HG02623 (cell line): ENCODE data around the gene PI4K2A.
"Not testable (repeated sequence)": the region's sequence is repeated elsewhere in the genome, so short reads cannot be mapped to it uniquely, and the experiment has no call there.

Experiments
- ATAC-seq: cut with Tn5 transposase; IDR thresholded peaks from one replicate; pipeline ENCODE4 v1.9.1; 2021; ENCODE audit warnings: moderate library complexity; ENCODE audit not compliant: unreplicated experiment

The PI4K2A gene

DNA sequence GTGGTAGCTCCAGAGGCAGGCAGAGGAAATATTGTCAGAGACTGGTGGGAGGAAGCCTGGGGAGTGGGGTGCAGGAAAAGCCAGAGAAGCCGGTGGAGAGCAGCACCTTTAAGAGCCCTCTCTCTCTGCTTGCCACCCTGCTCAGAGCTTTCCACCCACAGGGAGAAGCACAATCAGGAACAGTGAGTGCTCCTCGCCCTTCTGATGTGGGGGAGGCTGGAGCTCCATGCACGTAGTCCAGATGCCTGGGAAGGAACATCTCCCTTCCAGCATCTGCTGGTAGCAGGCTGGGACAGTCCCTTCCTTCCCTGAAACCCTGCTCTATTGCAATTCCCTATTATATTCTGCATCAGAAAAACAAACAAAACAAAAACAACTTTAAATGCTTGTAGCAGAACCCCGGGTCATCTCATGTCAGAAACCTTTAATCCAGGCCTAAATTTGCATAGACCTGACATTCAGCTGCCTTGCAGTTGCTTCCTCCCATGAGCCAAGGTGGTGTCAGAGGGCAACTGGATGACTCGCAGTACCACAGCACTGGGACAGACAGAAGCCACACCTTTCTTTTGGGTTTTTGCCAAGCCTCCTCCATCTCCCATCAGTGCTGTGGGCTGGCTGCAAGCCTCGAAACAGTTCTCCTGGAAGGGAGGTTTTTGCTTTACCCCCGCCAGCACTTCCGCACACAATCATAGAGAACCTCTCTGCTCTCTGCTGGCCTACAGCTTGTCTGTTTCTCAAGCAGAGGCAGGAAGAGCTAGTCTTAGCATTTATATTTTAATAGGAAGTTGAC lies 33.5 kb downstream of the PI4K2A start:
- no peak for ATAC-seq

DNA sequence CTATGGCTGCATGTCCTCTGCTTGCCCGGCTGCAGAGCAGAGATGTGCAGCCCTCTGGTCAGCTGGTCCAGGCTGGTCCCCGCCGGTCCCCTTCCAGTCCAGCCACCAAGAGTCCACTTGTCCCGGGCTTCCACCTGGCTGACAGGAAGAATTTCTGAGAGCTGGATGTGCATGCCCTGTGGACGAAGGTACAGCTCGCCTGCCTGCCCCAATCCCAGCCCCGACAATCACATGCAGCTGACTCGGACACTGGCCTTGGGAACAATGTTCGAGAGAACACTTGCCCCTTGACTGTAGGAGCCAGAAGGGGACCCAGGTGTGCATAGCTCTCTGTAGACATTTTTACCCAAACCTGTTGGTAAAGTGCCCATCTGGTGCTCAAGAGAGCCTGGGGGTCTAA lies 34.8 kb downstream of the PI4K2A start:
- ATAC-seq, result no peak

DNA sequence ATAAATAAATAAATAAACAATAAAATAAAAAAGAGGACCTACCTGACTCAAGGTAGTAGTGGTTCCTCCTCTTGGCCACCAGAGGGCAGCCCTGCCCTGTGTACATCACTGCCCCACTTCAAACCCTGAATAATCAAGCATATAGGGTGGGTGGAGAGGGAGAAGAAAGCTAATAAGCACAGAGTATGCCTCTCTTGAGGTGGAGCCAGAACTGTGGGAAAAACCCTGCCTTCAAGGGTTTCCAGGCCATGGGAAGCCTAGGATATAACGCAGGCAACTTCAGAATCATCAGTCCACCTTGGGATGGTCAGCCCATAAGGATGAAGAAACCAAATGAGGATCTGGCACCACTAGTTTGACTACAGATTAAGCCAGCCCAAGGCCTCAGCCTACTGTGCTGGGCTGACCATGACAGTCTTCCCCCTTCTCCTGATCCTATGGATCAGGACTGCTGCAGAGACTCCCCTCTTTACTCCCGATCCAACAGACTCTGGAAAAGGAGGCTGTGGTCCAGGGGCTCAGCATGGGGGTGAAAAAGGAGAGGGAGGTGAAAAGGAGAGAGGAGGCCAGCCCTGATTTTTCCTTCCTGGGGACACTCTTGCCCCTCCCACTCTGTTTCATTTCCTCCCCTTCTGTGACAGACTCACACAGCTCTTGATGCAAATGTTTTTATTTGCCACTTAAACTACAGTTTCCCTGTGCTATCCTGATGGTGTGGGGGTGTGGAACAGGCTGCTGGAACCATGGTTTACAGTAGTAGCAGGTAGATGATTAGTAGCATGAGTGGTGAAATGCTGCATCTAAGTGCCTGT lies 36.5 kb downstream of the PI4K2A start:
- peak; percentile 74 for ATAC-seq

DNA sequence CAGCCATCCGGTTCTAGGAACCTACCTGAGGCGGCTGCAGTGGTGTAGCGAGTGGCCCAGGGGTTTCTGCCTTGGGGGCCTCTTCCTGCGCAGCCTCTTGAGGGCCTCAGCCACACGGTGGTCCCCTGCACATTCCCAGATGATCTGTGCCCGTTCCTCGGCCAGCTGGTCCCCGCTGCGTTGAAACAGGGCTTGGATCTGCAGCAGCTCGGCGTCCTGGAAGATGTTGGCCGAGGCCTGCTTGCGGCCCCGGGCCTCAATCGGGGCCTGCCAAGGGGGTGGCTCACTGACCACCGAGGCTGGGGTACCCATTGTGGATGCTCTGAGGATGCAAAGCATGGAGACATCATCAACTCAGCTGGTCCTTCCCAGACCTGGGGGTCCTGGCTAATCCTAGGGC lies 39.1 kb downstream of the PI4K2A start:
- ATAC-seq, result no peak

DNA sequence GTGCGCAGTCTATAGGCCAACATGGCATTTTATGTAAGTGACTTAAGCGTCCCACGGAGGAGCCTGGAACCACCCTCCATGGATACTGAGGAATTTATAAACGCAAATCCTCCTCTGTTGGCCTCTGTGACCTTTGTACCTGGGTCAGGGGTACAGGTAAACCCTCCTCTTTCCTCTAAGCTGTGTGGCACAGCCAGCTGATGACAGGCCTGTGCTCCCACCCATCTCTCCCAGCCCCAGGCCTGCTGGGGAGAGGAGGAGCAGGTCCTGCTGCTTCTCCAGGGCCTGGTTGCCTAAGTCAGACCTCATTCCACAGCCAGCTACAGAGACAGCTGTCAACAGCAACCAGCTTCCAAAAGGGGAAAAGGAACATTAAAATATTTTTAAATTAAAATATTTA lies 41.6 kb downstream of the PI4K2A start:
- no peak for ATAC-seq

DNA sequence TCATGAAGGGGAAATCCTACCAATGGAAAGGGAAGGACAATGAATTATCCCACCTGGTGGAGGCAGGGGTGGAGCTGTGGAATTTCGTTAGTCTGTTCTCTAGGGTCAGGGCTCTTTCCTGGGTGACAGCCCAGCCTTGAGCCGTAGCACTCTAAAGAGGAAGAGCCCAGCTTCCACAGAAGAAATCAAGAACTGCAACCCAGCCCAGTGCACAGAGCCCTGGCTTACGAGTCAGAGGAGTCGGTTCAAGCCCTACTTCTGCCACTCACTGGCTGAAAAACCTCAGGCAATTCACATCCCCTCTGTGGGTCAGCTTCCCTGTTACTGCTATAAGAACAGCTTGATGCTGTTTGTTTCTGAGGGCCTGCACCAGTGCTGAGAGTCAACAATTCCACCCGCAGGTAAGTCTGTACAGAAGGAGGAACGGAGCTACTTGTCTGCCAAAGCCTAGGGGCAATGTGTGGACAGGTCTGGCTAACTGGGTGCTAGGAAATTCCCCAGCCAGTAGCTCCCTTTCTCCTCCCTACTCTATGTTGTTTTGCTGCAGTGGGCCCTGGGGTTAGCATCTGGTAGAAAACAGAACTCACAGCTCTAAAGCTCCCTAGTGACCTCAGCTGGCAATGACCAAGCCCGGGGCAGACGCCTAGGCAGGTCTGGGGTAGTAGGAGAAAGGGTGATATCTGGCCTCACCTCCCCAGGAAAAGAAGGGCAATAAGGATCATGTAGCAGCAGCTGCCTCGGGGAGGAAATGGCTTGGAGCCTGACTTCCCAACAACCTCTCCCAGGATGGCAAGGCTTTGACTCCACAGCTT lies 43.3 kb downstream of the PI4K2A start:
- no peak for ATAC-seq

DNA sequence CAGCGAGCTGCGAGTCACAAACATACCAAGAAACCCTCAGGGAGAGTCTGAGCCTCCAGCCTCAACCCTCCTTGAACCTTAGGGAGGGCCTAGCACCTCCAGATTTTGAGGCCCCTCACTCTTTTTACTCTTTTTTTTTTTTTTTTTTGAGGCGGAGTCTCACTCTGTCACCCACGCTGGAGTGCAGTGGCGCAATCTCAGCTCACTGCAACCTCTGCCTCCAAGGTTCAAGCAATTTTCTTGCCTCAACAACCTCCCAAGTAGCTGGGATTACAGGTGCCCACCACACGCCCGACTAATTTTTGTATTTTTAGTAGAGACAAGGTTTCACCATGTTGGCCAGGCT lies 43.9 kb downstream of the PI4K2A start:
- not testable (repeated sequence) for ATAC-seq

DNA sequence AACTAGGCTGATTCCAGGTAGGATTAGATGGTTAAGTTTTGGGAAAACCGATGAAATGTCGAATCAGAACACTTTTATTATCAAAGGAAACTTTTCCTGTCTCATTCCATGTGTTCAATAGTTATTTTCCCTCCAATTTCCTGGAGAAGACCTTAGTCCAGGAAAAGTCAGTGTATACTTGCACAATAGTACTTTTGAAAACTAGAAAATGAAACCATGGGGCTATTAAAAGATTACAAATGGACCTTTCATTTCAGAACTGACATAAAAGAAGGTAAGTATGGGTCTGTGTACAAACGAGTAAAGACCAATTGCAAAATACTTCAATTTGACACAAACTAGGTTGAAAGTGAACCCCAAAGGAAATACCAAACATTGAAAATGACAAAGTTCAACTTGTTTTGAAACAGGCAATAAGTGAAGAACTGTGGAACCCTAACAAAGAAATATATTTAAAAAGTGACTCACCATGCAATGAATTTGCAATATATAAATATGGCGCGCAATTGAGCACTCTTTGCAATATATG lies 44.5 kb downstream of the PI4K2A start:
- no peak for ATAC-seq

DNA sequence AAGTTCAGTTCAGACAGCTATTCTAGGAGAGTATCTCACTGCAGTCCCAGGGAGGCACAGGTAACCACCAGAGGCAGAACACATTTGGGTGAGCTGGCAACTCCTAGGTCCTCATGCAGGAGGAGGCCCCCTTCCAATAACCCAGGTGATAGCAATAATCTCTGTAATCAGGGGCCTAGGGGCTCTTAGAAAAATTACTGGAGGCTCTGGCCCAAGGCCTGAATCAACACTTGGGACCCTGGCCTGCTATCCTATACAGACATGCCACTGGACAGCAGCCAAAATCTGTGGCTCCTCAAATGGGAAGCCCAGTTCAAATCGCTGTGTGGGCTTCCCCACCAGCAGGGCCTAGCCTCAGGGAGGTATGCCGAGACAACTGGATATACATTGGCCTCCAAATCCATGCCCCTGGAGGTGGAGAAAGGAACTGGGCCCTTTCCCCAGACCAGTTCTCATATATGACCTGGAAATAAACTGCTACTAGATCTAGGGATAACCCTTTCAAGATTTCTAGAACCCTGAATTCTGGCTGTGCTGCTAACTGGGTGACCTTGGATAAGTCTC lies 45.0 kb downstream of the PI4K2A start:
- no peak for ATAC-seq

DNA sequence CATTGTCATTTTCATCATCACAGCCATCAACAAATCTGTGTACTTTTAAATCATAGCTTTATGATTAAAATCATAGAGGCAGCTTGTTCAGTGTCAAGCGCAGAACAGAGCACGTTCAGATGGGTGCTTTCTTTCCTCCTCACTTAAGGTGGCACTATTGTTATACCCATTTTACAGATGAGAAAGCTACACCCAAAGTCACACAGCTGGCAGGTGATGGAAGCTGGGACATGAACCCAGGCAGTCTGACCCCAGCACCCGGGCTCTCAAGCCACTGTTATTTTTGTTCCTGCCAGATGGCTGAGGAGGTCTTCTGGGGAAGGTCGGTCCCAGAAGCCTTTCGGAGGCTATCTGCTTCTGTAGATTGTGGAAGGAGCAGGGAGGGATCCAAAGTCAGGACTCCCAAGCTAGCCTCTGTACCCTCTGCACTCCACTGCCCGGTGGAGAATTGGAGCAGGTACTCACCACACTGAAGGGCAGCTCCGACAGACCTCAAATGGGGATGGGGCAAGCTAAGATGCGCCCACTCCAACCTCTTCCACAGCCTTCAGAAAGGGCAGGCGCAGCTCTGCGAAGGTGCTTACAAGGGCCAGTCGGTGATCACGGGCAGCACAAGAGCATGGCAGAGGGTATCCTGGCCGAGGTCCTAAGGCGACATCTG lies 46.0 kb downstream of the PI4K2A start:
- no peak for ATAC-seq

DNA sequence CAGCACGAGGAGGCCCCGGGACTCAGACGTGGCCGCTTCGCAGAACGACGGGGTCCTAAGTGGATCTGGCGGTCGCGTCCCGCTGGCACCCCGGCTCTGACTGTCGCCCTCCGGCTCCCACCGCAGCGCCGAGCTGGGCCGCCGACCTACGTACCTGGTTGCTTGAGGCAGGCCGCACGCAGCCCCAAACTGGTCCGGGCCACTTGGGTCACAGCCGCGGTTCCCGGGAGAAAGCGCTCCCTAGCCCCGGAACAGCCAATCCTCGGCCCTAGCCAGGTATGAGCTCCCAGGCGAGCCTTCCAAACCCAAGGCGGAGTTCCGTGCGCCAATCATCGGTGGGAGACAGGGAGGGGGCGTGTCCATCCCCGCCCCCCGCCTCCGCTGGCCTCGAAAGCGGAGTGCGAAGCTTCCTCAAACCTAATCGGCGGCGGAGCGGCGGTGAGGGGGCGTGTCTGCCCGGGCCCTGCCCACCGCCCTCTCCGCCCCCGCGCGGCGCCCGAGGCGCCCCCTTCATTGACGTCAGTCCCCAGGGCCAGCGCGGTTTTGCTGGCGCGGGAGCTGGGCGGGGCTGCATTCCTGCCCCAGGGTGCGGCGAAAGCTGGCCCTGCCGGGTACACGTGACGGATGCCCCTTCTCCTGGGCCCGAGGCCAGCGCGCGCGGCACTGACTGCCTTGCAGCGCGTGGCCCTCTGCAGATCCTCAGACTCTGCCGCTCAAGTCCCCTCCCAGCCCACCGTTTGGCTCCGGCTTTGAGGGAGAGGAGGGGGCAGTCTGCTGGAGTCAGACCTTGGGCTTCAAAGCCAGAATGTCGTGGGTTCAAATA lies 46.7 kb downstream of the PI4K2A start, which contains the start of gene AVPI1:
Gene AVPI1 (minus strand): TSS at position 280 of the 823 bp plus-strand sequence. CDS start 7,336 bp downstream, outside the sequence.
- ATAC-seq, result peak; percentile 93

DNA sequence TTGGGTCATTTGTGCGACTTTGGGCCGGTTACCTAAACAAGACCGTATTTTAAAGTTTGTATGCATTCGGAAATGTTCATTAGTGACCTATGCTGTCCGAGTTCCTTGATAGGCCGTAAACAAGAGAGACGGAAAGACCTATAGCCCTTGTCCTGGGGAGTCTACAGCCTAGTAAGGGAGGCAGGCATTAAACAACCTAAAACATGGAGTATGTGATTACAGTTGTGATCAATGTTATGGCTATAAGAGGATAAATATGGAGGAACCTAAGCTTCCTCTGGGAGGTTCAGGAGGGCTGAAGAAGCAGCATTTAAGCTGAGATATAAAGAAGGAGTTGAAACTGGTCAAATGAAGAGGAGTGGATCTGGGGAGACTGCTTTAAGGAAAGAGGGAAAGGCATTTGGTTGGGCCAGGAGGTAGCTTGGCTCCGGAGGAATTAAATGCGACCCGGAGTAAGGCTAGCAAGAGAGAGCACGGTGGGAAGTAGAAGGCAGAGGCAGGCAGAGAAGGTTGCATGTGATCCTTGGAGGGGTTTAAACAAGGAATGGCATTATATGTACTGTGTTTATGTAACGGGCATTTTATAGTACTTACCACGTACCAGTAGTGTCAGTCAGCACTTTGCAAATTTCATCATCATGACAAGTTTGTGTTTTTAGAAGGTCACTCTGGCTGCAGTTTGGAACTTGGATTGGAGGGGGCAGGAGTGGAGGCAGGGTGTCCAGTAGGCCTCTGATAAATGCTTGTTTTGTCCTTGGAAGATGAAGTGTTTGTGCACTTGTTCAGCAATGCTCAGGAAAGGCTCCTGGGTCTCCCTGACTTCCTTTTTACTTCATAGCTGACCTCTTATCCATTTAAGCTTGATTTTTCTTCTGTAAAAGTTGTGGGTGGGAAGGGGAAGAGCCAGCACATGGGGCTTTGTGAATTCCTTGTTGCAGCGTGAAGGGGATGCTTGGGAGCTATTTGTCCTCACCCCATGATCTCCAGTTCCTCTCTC lies 47.6 kb downstream of the PI4K2A start:
- ATAC-seq, result no peak

DNA sequence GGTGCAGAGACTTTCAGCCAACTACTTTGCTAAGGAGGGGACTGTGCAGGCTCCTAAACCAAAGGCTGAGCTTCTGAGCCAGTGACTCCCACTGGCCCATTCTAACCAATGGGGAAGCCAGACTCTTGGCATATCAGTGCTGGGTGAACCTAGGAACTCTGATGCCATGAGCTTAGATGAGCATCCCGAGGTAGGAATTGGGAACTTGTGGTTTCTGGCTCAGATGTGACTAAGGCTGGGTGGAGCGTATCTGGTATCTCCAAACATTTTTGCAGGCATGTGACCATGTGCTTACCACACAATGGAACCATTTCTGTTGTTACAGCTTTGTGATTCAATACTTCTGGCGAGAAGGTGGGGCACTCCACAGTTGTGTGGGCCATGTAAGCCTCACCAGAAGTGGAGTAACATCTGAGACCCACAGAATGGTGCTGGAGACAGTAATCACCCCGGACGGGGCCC lies 49.1 kb downstream of the PI4K2A start:
- no peak for ATAC-seq

DNA sequence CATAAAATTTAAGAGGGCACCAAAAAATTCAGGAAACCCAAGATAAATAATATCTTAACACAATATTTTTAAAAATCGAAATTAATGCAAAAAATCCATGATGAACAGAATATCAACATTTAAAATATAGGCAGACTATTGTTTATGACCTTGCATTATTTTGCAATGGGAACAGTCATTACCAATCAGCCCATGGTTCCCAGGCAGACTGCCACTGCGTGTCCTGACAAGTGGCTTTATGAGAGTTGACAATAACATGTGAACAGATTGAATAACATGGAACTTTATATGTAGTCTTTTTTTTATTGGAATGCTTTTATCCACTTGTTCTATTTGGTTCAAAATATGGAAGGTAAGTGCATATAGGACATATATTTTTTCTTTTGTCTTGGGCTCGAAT lies 49.7 kb downstream of the PI4K2A start:
- no peak for ATAC-seq

DNA sequence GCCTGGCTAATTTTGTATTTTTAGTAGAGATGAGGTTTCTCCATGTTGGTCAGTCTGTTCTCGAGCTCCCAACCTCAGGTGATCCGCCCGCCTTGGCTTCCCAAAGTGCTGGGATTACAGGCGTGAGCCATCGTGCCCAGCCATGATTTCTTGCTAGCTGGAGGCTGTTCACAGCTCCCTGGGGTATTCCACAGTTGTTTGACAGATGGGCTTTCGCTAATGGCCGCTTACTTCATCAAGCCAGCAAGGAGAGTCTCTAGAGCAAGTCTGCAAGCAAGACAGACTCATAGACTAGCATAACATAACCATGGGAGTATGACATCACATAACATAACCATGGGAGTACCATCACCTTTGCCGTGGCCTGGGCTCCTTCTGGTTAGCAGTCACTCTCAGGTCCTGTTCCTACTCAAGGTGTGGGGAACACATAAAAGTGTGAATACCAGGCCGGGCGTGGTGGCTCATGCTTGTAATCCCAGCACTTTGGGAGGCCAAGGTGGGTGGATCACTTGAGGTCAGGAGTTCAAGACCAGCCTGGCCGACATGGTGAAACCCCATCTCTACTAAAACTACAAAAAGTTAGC lies 57.7 kb downstream of the PI4K2A start:
- ATAC-seq, result not testable (repeated sequence)

DNA sequence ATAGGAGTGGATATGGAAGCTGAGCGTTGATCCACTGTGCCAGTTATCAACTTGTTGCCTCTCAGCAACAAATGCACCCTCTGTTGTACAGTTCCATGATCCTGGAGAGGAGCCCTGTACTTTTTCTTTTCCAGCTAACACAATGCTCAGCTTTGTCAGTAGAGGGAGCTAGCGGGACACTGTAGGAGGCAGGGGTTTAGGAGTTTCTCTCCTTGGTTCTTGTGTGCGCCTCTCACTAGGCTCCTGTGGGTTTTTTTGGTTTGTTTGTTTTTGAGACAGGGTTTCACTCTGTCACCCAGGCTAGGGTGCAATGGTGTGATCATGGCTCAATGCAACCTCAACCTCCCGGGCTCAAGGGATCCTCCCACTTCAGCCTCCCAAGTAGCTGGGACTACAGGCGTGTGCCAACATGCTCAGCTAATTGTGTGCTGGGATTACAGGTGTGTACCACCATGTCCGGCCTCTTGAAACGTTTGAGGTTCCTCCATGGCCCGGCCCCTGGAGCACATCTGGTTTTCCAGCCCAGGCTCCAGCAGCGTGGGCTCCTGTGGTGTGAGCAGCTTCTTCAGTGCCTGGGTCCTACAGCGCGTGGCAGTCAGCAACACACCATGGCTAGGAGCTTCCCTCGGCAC lies 61.1 kb downstream of the PI4K2A start:
- no peak for ATAC-seq

DNA sequence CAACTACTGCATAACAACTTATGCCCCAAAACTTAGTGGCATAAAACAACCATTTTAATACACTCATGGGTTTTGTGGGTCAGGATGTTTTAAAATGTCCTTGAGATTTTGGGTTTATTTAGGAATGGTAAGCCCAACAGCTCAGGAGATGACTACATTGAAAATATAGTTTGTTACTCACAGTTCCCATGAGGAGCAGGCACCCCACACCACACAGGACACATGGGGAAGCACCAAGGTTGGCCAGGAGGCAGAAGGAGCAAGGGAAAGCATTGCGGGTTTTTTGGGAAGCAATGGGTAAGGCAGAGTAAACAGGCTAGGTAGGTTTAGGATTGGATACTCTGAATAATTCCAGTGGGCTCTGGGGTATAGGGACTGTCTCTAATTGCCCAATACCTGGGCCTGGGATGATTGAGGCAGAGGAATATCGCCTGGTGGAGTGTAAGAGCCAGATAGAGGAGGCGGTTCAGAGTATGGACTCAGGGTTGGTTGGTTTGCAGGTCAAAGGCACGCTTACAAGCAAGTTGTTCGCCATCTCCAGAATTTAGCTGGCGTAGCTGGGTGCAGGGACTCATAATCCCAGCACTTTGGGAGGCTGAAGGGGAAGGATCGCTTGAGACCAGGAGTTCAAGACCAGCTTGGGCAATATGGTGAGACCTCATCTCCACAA lies 63.1 kb downstream of the PI4K2A start:
- ATAC-seq, result no peak
